ENCODE results near the gene ZCWPW1. TPM values are rescaled to one million over a fixed set of nuclear protein-coding genes. Genes with fewer than 3 reads are reported as not detected.
"Not testable (repeated sequence)": the region's sequence is repeated elsewhere in the genome, so short reads cannot be mapped to it uniquely, and the experiment has no call there.

Gene ZCWPW1
- polyA plus RNA-seq, 12 donors = 4.5 to 17.3 (median 6.5) TPM; not detected in 1

DNA sequence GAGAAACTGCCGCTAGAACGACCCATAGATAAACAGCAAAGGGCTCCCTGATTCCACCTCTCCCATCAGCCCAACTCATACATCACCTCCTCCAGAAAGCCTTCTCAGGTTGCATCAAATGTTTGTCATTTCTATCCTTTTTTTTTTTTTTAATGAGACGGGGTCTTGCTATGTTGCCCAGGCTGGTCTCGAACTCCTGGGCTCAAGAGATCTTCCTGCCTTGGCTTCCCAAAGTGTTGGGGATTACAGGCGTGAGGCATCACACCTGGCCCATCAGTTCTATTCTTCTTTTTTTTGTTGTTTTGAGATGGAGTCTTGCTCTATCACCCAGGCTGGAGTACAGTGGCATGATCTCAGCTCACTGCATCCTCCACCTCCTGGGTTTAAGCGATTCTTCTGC, 28.5 kb upstream of the ZCWPW1 start:
- DNase-seq = no peak

- DNase-seq = no peak
Measured at GRCh38 chr7:100456562-100456961, 28.1 kb upstream of the ZCWPW1 start.

GRCh38 chr7:100455206-100455605, 26.7 kb upstream of the ZCWPW1 start:
- DNase-seq = no peak

- not testable (repeated sequence) for DNase-seq
Measured at GRCh38 chr7:100453854-100454253, 25.4 kb upstream of the ZCWPW1 start.

DNA sequence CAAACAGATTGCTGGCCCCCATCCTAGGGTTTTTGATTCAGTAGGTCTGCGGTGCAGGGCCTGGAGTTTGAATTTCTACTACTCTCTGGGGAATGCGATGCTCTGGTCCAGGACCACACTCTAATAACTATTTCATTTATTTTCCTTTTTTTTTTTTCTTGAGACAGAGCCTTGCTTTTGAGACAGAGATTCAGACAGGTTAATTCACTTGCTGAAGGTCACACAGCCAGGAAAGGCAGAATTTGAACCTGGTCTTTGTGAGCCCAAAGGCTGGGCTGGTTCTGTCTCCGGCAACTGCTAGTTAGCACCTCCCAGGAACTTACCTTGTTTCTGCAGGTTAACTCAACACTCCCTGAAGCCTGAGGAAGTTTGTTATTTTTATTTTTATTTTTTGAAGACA, 24.0 kb upstream of the ZCWPW1 start:
- no peak for DNase-seq

DNA sequence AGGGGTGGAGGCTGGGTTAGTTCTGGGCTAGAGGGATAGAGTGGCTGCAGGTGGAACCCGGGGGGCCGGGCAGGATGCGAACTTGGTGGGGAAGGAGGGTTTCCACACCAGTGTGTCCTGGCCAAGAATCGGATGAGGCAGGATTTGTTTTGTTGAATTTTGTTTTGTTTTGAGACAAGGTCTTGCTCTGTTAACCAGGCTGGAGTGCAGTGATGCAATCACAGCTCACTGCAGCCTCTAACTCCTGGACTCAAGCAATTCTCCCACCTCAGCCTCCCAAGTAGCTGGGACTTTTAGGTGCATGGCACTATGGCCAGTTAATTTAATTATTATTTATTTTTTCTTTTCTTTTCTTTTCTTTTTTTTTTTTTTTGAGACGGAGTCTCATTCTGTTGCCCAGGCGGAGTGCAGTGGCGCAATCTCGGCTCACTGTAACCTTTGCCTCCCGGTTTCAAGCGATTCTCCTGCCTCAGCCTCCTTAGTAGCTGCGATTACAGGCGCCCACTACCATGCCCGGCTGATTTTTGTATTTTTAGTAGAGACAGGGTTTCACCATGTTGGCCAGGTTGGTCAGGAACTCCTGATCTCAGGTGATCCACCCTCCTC, 20.8 kb upstream of the ZCWPW1 start:
- DNase-seq = no peak

DNA sequence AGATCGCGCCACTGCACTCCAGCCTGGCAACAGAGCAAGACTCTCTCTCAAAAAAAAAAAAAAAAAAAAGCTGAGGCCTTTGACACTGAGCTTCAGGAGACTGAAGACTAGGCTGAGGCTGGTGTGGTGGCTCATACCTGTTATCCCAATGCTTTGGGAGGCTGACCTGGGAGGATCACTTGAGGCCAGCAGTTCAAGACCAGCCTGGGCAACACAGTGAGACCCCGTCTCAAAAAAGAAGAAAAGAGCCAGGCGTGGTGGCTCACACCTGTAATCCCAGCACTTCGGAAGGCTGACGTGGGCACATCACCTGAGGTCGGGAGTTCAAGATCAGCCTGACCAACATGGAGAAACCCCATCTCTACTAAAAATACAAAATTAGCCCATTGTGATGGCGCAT, 18.9 kb upstream of the ZCWPW1 start:
- DNase-seq = not testable (repeated sequence)

DNA sequence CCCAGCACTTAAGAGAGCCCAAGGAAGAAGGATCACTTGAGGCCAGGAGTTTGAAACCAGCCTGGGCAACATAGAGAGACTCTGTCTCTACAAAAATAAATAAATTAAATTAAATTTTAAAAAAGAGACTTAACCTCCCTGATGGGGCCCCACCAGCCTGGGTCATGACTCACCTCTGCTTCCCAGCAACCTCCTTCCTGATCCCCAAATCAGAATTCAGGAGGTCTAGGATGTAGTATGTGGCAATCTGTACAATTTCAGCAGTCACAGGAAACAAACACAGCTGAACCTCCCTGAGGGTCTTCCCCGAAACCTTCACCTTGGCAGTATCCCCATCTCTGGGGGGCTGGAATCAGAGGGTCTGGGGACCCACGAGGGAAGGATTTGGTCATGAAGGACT, 17.5 kb upstream of the ZCWPW1 start:
- DNase-seq = no peak

DNA sequence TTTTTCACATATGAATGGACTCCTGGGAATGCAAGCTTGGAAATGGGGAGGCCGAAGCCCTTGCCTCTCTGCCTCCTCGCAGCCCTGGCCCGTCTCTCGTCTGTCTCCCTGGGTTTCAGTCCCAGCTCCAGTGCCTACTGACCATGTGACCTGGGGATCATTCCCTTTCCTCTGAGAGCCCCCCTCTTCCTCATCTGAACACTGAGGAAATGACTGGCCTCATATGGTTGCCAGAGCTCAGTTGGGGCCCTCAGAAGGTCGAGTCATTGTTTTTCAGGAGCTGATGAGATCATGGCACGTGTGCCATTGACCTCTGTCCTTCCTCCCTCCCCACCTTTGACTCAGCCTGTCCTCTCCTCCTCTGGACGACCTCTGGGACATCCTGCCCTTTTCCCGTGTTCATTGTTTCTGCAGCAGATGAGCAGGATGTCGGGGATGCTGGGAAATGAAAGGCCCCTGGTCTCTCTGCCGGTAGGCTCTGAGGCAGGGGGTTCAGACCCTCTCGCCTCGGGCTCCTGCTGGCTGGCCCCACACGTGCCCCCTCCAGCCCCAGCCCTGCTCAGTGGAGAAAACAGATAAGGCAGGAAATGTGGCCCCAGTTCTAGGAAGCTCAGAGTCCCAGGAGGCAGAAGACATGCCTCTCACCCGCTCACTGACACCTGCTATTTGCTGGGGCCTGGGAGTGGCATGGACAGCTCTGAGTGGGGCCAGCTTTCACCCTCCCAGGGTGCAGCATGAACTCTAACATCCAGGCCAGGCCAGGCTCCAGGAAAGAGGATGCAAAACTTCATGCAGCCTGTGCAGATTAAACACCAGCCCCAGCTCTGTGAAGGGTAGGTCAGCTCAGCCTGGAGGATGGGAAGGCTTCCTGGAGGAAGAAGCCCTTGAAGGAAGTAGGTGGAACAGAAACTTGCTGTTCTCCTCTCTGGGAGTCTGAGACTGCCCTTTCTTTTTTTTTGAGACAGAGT, 16.1 kb upstream of the ZCWPW1 start:
- no peak for DNase-seq

GRCh38 chr7:100443096-100443840, 14.8 kb upstream of the ZCWPW1 start:
- no peak for DNase-seq

DNA sequence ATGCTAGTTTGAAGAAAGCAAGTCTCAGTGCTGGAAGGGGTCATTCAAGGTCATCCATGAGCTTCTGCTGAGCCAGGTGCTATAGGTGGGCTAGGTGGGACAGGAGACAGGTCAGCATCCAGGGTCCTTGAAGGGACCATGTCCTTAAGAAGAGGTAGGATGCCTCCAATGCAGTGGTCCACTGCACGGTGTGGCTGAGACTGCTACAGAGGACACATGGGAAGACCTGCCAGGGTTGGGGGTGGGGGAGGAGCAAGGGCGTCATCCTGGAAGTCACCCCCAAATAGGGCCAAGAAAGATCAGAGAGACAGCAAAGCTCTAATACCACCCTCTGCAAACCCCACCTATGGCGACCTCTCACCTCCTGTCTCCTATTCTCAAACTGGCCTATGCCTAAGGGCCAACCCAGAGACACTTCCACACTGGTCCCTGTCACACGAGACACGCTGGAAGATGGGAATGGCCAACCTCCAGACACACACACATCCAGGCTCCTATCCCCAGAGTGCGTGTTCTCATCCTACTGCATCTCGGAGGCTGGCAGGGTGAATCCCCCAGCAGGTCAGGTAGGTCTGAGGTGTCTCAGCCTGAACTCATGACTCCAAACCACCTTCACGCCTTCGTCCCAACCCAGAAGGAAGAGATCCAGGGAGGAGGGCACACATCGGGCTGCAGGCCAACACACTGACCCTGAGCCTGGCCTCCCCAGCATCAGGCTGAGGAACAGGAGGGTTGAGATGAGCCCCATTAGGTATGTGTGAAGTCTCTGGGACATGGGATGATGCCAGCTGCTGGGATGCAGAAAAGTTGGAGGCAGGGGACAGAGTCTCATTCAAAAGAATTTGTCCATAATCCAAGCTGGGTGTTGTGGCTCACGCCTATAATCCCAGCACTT, 13.4 kb upstream of the ZCWPW1 start:
- DNase-seq = no peak

- not testable (repeated sequence) for DNase-seq
Measured at GRCh38 chr7:100439244-100439643, 10.7 kb upstream of the ZCWPW1 start.

DNA sequence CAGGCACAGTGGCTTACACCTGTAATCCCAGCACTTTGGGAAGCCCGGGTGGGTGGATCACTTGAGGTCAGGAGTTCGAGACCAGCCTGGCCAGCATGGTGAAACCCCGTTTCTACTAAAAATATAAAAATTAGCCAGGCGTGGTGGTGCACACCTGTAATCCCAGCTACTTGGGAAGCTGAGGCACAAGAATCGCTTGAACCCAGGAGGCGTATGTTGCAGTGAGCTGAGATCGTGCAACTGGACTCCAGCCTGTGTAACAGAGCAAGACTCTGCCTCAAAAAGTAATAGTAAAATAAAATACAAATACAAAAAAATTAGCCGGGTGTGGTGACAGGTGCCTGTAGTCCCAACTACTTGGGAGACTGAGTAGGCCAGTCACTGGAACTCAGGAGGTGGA, 10.2 kb upstream of the ZCWPW1 start:
- DNase-seq = not testable (repeated sequence)

DNA sequence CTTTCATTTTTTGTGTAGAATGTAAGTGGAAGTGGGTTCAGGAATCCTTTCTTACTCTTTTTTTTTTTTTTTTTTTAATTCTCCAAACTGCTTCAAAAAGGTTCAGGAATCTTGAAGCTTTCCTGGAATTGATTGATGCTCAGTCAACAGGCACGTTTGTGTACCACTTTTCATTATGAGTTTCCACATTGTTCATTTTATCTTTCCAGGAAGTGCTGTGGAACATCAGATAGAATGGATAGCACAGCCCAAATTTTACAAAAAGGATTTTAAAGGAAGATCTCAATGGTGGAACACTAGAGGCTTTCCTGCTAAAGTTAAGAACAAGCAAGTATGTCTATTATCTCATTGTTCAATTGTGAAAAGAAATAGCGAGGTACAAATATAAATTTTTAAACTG, 9.7 kb upstream of the ZCWPW1 start:
- no peak for DNase-seq

DNA sequence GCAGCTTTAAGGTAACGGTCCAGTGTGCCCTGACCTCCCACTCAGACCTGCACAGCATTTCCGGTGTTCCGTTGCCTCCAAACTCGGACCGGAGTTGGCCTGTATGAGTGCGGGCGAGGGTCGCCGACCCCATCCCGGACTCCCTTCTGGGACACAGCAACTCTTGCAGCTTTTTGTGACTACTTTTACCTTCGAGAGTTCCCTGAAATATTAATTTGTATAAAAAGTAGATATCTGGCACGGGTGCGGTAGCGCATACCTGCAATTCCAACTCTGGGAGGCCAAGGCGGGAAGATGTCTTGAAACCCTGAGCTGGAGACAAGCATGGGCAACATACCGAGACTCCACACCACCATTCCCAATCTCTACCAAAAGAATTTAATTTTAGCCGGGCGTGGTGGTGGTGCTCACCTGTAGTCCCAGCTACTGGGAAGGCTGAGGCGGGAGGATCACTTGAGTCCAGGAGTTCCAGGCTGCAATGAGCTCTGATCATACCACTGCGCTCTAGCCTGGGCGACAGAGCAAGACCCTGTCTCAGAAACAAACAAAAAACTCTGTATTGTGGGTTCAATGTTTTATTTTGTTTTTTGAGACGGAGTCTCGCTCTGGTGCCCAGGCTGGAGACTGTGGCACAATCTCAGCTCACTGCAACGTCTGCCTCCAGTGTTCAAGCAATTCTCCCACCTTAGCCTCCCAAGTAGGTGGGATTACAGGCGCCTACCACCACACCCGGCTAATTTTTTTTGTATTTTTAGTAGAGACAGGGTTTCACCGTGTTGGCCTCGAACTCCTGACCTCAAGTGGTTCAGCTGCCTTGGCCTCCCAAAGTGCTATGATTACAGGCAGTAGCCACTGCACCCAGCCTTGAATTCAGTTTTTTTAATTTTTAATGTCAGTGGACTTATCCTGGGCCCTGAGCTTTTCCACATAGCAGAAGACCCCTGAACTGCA, 8.9 kb upstream of the ZCWPW1 start:
- DNase-seq = no peak

DNA sequence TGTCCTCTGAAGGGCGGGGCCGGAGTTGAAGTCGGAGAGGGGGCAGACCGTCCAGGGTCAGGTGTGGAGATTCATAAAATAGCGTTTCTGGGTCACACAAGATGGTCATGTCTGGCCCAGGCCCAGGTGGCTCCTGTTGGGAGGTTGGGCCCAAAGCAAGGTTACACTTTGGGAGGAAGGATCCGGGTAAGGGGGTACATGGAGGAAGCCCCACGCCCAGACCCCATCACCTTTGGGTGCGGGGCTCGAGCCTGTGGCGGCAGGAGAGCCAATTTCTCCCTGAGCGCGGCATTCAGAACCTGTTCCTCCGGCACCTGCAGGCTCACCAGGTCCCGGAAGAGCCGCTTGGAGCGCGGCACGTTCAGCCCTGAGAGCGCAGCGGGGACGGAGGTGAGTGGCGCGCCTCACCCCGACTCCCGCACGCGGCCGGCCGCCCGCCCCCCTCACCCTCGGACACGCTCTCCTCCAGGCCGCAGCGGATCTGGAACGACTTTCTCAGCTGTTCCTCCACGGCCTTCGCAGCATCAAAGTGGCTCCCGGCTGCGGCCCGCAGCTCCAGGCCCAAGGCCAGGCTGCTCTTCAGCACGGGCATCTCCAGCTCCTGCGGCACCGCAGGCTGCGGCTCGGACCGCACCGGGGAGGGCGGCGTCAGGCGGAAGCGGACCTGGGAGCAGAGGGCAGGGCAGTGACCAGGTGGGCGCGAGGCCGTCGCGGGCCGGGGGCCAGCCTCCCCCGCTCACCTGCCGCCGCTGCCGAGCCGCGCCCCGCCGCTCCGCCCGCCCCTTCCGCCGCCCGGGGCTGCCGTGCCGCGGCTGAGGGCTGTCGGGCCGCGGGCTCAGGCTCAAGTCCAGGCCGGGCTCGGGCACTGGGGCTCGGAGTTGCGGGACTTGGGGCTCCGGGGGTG, 7.2 kb upstream of the ZCWPW1 start:
- DNase-seq = no peak

GRCh38 chr7:100434297-100435144, 6.0 kb upstream of the ZCWPW1 start:
- DNase-seq = no peak
